Peyer's patch (tissue), 4 donors: Measurements from ENCODE around the gene PUSL1.

Source experiments
- POLR2A ChIP-seq, 2 donors: fragments of 450-650 bp; IDR thresholded peaks; one replicate each; pipeline ENCODE4 v1.5.1; 2017; ENCODE audit warnings: antibody characterized with exemption in 2 of 2, mild to moderate bottlenecking in 2 of 2, moderate library complexity in 2 of 2
- TF ChIP-seq, protein P1 (sequence below), 6 experiments: fragments of 450-650 bp in 4 of 6; fragments of 200-600 bp in 2 of 6; sonication (generic) in 1 of 6; IDR thresholded peaks; one replicate each; pipeline ENCODE4 v1.5.1; 2017 to 2019; ENCODE audit warnings: antibody characterized with exemption in 6 of 6, mild to moderate bottlenecking in 3 of 6, moderate library complexity in 1 of 6

DNA sequence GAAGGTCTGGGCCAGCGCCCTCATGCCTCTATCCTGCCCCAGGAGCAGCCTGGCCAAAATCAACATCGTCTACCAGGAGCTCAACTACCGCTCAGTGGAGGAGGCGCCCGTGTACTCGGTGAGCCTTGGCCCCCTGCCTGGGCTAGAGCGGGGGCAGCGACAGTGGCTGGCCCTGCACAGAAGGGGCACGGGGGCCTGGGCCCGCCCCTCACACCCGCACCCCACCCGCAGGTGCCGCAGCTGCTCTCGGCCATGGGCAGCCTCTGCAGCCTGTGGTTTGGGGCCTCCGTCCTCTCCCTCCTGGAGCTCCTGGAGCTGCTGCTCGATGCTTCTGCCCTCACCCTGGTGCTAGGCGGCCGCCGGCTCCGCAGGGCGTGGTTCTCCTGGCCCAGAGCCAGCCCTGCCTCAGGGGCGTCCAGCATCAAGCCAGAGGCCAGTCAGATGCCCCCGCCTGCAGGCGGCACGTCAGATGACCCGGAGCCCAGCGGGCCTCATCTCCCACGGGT lies 17.3 kb upstream of the PUSL1 start:
- TF ChIP-seq, protein P1, sequence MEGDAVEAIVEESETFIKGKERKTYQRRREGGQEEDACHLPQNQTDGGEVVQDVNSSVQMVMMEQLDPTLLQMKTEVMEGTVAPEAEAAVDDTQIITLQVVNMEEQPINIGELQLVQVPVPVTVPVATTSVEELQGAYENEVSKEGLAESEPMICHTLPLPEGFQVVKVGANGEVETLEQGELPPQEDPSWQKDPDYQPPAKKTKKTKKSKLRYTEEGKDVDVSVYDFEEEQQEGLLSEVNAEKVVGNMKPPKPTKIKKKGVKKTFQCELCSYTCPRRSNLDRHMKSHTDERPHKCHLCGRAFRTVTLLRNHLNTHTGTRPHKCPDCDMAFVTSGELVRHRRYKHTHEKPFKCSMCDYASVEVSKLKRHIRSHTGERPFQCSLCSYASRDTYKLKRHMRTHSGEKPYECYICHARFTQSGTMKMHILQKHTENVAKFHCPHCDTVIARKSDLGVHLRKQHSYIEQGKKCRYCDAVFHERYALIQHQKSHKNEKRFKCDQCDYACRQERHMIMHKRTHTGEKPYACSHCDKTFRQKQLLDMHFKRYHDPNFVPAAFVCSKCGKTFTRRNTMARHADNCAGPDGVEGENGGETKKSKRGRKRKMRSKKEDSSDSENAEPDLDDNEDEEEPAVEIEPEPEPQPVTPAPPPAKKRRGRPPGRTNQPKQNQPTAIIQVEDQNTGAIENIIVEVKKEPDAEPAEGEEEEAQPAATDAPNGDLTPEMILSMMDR (IDR thresholded peaks at IDR 0.05) = no peak
- no peak for TF ChIP-seq POLR2A (IDR thresholded peaks at IDR 0.05)
